WTC11 (cell line): ENCODE results near the gene IRAK2. TPM values are rescaled to one million over a fixed set of nuclear protein-coding genes. Genes with fewer than 3 reads are reported as not detected.

Source experiments
- ATAC-seq: fragments of 200-7000 bp; cut with Tn5 transposase; 2 replicates; pipeline ENCODE4 v1.10.0; 2021; ENCODE audit warnings: mild to moderate bottlenecking, moderate library complexity
- CTCF ChIA-PET: fragments of 300-600 bp; sonication (Branson Sonifier 250); formaldehyde crosslinking; loops from one replicate; lab custom pipeline; 2021; ENCODE audit warnings: antibody characterized with exemption; lab: Charles Lee
- POLR2A ChIA-PET: fragments of 350-600 bp; sonication (Branson Sonifier 250); formaldehyde crosslinking; loops from one replicate; lab custom pipeline; 2021; ENCODE audit warnings: antibody characterized with exemption; lab: Charles Lee
- DNase-seq: peaks from one replicate; pipeline ENCODE4 v3.0.0; 2021; ENCODE audit warnings: low spot score
- H3K27ac Mint-ChIP-seq: 2 replicates; pipeline ENCODE4 v1.8.0; 2021; ENCODE audit warnings: mixed read lengths
- H3K27me3 Mint-ChIP-seq: 2 replicates; pipeline ENCODE4 v1.8.0; 2021; ENCODE audit warnings: low read depth, mild to moderate bottlenecking, moderate library complexity, mixed read lengths
- H3K36me3 Mint-ChIP-seq: 2 replicates; pipeline ENCODE4 v1.8.0; 2021; ENCODE audit warnings: mixed read lengths
- H3K4me1 Mint-ChIP-seq: 2 replicates; pipeline ENCODE4 v1.8.0; 2022; ENCODE audit warnings: mixed read lengths
- H3K4me3 Mint-ChIP-seq: 2 replicates; pipeline ENCODE4 v1.8.0; 2021; ENCODE audit warnings: mild to moderate bottlenecking, moderate library complexity, mixed read lengths
- H3K9me3 Mint-ChIP-seq: 2 replicates; pipeline ENCODE4 v1.8.0; 2021; ENCODE audit warnings: mixed read lengths
- CREB1 ChIP-seq: sonication (generic); formaldehyde crosslinking; IDR thresholded peaks from 2 replicates; pipeline ENCODE4 v1.8.0; 2023; ENCODE audit warnings: mild to moderate bottlenecking, missing genetic modification reagents
- ELF4 ChIP-seq: sonication (generic); formaldehyde crosslinking; IDR thresholded peaks from 2 replicates; pipeline ENCODE4 v1.8.1; 2022; ENCODE audit warnings: low read depth, mild to moderate bottlenecking, moderate library complexity, missing genetic modification reagents
- ETV6 ChIP-seq: sonication (generic); formaldehyde crosslinking; IDR thresholded peaks from 2 replicates; pipeline ENCODE4 v1.8.1; 2022; ENCODE audit warnings: mild to moderate bottlenecking, missing genetic modification reagents
- GABPB1 ChIP-seq: sonication (generic); formaldehyde crosslinking; IDR thresholded peaks from 2 replicates; pipeline ENCODE4 v1.8.1; 2023; ENCODE audit warnings: mild to moderate bottlenecking, missing genetic modification reagents
- GRHL2 ChIP-seq: fragments of 250-450 bp; sonication (Bioruptor Pico); IDR thresholded peaks from 2 replicates; pipeline ENCODE4 v1.8.0; 2022; ENCODE audit warnings: mild to moderate bottlenecking, moderate library complexity; ENCODE audit not compliant: insufficient replicate concordance, severe bottlenecking
- MYBL2 ChIP-seq: sonication (generic); formaldehyde crosslinking; IDR thresholded peaks from 2 replicates; pipeline ENCODE4 v1.8.1; 2023; ENCODE audit warnings: mild to moderate bottlenecking, moderate library complexity, missing genetic modification reagents
- RELA ChIP-seq: sonication (generic); formaldehyde crosslinking; IDR thresholded peaks from 2 replicates; pipeline ENCODE4 v1.8.1; 2022; ENCODE audit warnings: missing genetic modification reagents, mild to moderate bottlenecking, borderline replicate concordance
- SMAD3 ChIP-seq: sonication (generic); formaldehyde crosslinking; IDR thresholded peaks from 2 replicates; pipeline ENCODE4 v1.8.0; 2022; ENCODE audit warnings: missing genetic modification reagents, mild to moderate bottlenecking, borderline replicate concordance
- SP1 ChIP-seq: sonication (generic); formaldehyde crosslinking; conservative IDR thresholded peaks from 2 replicates; pipeline ENCODE4 v1.8.1; 2022; ENCODE audit warnings: missing genetic modification reagents
- TEAD4 ChIP-seq: sonication (generic); formaldehyde crosslinking; IDR thresholded peaks from 2 replicates; pipeline ENCODE4 v1.8.0; 2022; ENCODE audit warnings: mild to moderate bottlenecking, missing genetic modification reagents
- ZNF121 ChIP-seq: sonication (generic); formaldehyde crosslinking; IDR thresholded peaks from 2 replicates; pipeline ENCODE4 v1.8.0; 2023; ENCODE audit warnings: missing genetic modification reagents
- total RNA-seq: library from RNA; stranded (reverse); gene quantifications from 3 replicates; pipeline ENCODE4 v1.2.3, GENCODE V29; 2021
- TF ChIP-seq, protein P1 (sequence below): sonication (generic); formaldehyde crosslinking; conservative IDR thresholded peaks from 2 replicates; pipeline ENCODE4 v1.8.1; 2023; ENCODE audit warnings: mild to moderate bottlenecking, low read depth, missing genetic modification reagents, moderate library complexity
- TF ChIP-seq, protein P2 (sequence below): sonication (generic); formaldehyde crosslinking; IDR thresholded peaks from 2 replicates; pipeline ENCODE4 v1.8.0; 2022; ENCODE audit warnings: mild to moderate bottlenecking, missing genetic modification reagents
- TF ChIP-seq, protein P3 (sequence below): sonication (generic); formaldehyde crosslinking; IDR thresholded peaks from 2 replicates; pipeline ENCODE4 v1.8.0; 2023; ENCODE audit warnings: missing genetic modification reagents, mild to moderate bottlenecking, borderline replicate concordance
- TF ChIP-seq, protein P4 (sequence below): sonication (generic); formaldehyde crosslinking; IDR thresholded peaks from 2 replicates; pipeline ENCODE4 v1.8.0; 2023; ENCODE audit warnings: mild to moderate bottlenecking, missing genetic modification reagents
- TF ChIP-seq, protein P5 (sequence below): sonication (generic); formaldehyde crosslinking; IDR thresholded peaks from 2 replicates; pipeline ENCODE4 v1.8.1; 2022; ENCODE audit warnings: low read depth, mild to moderate bottlenecking, moderate library complexity, missing genetic modification reagents, borderline replicate concordance

Gene IRAK2
- total RNA-seq, 1 experiment from 2014 or later = 1.4 TPM

DNA sequence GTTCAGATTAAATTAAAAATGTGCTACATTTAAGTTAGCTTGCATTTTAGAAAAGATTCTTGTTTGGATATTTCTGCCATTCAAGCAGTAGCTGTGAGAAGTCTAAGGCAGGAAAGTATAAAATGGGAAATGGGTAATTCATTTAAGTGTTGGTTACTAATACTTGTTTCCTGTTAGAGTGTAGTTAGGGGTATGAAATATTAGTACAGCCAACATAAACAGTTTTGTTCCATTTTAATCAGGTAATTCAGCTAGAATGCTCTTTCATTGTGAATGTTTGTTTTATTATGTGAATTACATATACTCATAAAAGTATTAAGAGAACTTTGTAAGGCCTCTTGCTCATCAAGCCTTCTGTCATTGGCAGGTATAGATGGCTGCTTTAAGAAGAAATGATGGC is 103.4 kb downstream of the IRAK2 start:
- H3K27ac Mint-ChIP-seq = no peak overlapping the region
- H3K4me3 Mint-ChIP-seq = no peak overlapping the region
- CTCF ChIA-PET = no interaction called here
- H3K27me3 Mint-ChIP-seq = no peaks in the 10 kb centered on the region
- POLR2A ChIA-PET = no interaction called here
- DNase-seq = no peak
- TF ChIP-seq ELF4 = no peak
- TF ChIP-seq CREB1 (CRISPR knock-in tag) = no peak
- no peak for TF ChIP-seq RELA (CRISPR knock-in tag)
- no peak for TF ChIP-seq GABPB1
- TF ChIP-seq, protein P1, sequence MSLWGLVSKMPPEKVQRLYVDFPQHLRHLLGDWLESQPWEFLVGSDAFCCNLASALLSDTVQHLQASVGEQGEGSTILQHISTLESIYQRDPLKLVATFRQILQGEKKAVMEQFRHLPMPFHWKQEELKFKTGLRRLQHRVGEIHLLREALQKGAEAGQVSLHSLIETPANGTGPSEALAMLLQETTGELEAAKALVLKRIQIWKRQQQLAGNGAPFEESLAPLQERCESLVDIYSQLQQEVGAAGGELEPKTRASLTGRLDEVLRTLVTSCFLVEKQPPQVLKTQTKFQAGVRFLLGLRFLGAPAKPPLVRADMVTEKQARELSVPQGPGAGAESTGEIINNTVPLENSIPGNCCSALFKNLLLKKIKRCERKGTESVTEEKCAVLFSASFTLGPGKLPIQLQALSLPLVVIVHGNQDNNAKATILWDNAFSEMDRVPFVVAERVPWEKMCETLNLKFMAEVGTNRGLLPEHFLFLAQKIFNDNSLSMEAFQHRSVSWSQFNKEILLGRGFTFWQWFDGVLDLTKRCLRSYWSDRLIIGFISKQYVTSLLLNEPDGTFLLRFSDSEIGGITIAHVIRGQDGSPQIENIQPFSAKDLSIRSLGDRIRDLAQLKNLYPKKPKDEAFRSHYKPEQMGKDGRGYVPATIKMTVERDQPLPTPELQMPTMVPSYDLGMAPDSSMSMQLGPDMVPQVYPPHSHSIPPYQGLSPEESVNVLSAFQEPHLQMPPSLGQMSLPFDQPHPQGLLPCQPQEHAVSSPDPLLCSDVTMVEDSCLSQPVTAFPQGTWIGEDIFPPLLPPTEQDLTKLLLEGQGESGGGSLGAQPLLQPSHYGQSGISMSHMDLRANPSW (CRISPR knock-in tag) = no peak
- no peak for TF ChIP-seq SP1 (CRISPR knock-in tag)
- no peak for TF ChIP-seq MYBL2
- no peak for TF ChIP-seq ZNF121 (CRISPR knock-in tag)
- TF ChIP-seq, protein P2, sequence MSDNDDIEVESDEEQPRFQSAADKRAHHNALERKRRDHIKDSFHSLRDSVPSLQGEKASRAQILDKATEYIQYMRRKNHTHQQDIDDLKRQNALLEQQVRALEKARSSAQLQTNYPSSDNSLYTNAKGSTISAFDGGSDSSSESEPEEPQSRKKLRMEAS (CRISPR knock-in tag) = no peak
- no peak for TF ChIP-seq TEAD4 (CRISPR knock-in tag)
- TF ChIP-seq, protein P3, sequence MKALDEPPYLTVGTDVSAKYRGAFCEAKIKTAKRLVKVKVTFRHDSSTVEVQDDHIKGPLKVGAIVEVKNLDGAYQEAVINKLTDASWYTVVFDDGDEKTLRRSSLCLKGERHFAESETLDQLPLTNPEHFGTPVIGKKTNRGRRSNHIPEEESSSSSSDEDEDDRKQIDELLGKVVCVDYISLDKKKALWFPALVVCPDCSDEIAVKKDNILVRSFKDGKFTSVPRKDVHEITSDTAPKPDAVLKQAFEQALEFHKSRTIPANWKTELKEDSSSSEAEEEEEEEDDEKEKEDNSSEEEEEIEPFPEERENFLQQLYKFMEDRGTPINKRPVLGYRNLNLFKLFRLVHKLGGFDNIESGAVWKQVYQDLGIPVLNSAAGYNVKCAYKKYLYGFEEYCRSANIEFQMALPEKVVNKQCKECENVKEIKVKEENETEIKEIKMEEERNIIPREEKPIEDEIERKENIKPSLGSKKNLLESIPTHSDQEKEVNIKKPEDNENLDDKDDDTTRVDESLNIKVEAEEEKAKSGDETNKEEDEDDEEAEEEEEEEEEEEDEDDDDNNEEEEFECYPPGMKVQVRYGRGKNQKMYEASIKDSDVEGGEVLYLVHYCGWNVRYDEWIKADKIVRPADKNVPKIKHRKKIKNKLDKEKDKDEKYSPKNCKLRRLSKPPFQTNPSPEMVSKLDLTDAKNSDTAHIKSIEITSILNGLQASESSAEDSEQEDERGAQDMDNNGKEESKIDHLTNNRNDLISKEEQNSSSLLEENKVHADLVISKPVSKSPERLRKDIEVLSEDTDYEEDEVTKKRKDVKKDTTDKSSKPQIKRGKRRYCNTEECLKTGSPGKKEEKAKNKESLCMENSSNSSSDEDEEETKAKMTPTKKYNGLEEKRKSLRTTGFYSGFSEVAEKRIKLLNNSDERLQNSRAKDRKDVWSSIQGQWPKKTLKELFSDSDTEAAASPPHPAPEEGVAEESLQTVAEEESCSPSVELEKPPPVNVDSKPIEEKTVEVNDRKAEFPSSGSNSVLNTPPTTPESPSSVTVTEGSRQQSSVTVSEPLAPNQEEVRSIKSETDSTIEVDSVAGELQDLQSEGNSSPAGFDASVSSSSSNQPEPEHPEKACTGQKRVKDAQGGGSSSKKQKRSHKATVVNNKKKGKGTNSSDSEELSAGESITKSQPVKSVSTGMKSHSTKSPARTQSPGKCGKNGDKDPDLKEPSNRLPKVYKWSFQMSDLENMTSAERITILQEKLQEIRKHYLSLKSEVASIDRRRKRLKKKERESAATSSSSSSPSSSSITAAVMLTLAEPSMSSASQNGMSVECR = no peak
- TF ChIP-seq GRHL2 (CRISPR knock-in tag) = no peak
- TF ChIP-seq, protein P4, sequence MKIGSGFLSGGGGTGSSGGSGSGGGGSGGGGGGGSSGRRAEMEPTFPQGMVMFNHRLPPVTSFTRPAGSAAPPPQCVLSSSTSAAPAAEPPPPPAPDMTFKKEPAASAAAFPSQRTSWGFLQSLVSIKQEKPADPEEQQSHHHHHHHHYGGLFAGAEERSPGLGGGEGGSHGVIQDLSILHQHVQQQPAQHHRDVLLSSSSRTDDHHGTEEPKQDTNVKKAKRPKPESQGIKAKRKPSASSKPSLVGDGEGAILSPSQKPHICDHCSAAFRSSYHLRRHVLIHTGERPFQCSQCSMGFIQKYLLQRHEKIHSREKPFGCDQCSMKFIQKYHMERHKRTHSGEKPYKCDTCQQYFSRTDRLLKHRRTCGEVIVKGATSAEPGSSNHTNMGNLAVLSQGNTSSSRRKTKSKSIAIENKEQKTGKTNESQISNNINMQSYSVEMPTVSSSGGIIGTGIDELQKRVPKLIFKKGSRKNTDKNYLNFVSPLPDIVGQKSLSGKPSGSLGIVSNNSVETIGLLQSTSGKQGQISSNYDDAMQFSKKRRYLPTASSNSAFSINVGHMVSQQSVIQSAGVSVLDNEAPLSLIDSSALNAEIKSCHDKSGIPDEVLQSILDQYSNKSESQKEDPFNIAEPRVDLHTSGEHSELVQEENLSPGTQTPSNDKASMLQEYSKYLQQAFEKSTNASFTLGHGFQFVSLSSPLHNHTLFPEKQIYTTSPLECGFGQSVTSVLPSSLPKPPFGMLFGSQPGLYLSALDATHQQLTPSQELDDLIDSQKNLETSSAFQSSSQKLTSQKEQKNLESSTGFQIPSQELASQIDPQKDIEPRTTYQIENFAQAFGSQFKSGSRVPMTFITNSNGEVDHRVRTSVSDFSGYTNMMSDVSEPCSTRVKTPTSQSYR (CRISPR knock-in tag) = no peak
- no peak for TF ChIP-seq SMAD3 (CRISPR knock-in tag)
- TF ChIP-seq ETV6 (CRISPR knock-in tag) = no peak
- TF ChIP-seq, protein P5, sequence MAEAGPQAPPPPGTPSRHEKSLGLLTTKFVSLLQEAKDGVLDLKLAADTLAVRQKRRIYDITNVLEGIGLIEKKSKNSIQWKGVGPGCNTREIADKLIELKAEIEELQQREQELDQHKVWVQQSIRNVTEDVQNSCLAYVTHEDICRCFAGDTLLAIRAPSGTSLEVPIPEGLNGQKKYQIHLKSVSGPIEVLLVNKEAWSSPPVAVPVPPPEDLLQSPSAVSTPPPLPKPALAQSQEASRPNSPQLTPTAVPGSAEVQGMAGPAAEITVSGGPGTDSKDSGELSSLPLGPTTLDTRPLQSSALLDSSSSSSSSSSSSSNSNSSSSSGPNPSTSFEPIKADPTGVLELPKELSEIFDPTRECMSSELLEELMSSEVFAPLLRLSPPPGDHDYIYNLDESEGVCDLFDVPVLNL (CRISPR knock-in tag) = no peak
- peaks cover 11% of the 10 kb centered on the region for H3K4me1 Mint-ChIP-seq
- peaks cover 49% of the 10 kb centered on the region for H3K36me3 Mint-ChIP-seq
- no peaks in the 10 kb centered on the region for H3K9me3 Mint-ChIP-seq
- ATAC-seq = no peak
